OCI-LY1 (cell line): ENCODE results near the gene CHAF1A.

ENCODE experiments used
- H2AFZ ChIP-seq: fragments of 200-600 bp; sonication (generic), shearing (Covaris generic); 2 replicates; pipeline ENCODE4 v1.6.0; 2014; ENCODE audit warnings: antibody characterized with exemption, mild to moderate bottlenecking, low read length
- H3F3A ChIP-seq: fragments of 200-600 bp; sonication (generic), shearing (Covaris generic); 2 replicates; pipeline ENCODE4 v1.6.0; 2014; ENCODE audit warnings: mild to moderate bottlenecking, antibody characterized with exemption, low read length, moderate library complexity; ENCODE audit not compliant: insufficient read depth
- H3K27ac ChIP-seq: fragments of 200-600 bp; sonication (generic); 2 replicates; pipeline ENCODE4 v1.5.1; 2014; ENCODE audit warnings: low read length, mixed run types, mild to moderate bottlenecking, low read depth; ENCODE audit not compliant: poor library complexity, severe bottlenecking
- H3K27me3 ChIP-seq: fragments of 200-600 bp; sonication (generic); 2 replicates; pipeline ENCODE4 v1.6.0; 2014; ENCODE audit warnings: antibody characterized with exemption, mild to moderate bottlenecking, low read length, moderate library complexity; ENCODE audit not compliant: insufficient read depth
- H3K36me3 ChIP-seq: fragments of 200-600 bp; sonication (generic); 2 replicates; pipeline ENCODE4 v1.6.1; 2014; ENCODE audit warnings: mild to moderate bottlenecking, antibody characterized with exemption, low read length, moderate library complexity, mixed read lengths; ENCODE audit not compliant: insufficient read depth
- H3K4me1 ChIP-seq: fragments of 200-600 bp; sonication (generic); 2 replicates; pipeline ENCODE4 v1.5.1; 2014; ENCODE audit warnings: mild to moderate bottlenecking, low read length, moderate library complexity; ENCODE audit not compliant: insufficient read depth, severe bottlenecking
- H3K4me2 ChIP-seq: fragments of 200-600 bp; sonication (generic), shearing (Covaris generic); 2 replicates; pipeline ENCODE4 v1.6.1; 2014; ENCODE audit warnings: low read length
- H3K4me3 ChIP-seq: fragments of 200-600 bp; sonication (generic); 2 replicates; pipeline ENCODE4 v1.5.1; 2014; ENCODE audit warnings: low read length, low read depth, mild to moderate bottlenecking, mixed read lengths; ENCODE audit not compliant: poor library complexity, severe bottlenecking
- H3K79me2 ChIP-seq: fragments of 200-600 bp; shearing (Covaris generic); 2 replicates; pipeline ENCODE4 v1.6.1; 2016; ENCODE audit warnings: mixed run types, low read length, mixed read lengths; ENCODE audit not compliant: insufficient read depth
- H3K9ac ChIP-seq: fragments of 200-600 bp; sonication (generic), shearing (Covaris generic); 2 replicates; pipeline ENCODE4 v1.6.1; 2014; ENCODE audit warnings: mild to moderate bottlenecking, low read length, mixed read lengths
- H3K9me2 ChIP-seq: fragments of 200-600 bp; sonication (generic), shearing (Covaris generic); 2 replicates; pipeline ENCODE4 v1.6.1; 2014; ENCODE audit warnings: low read depth, mild to moderate bottlenecking, low read length, mixed read lengths
- H3K9me3 ChIP-seq: fragments of 200-600 bp; shearing (Covaris generic); 2 replicates; pipeline ENCODE4 v1.6.1; 2014; ENCODE audit warnings: low read length, mixed read lengths
- H4K20me1 ChIP-seq: fragments of 200-600 bp; sonication (generic), shearing (Covaris generic); 2 replicates; pipeline ENCODE4 v1.6.0; 2016; ENCODE audit warnings: mild to moderate bottlenecking, low read length; ENCODE audit not compliant: insufficient read depth
- EZH2 ChIP-seq: fragments of 200-600 bp; sonication (generic), shearing (Covaris generic); IDR thresholded peaks from 2 replicates; pipeline ENCODE4 v1.8.0; 2017; ENCODE audit warnings: borderline replicate concordance, mixed run types, mild to moderate bottlenecking, antibody characterized with exemption, low read length, moderate library complexity, mixed read lengths
- TF ChIP-seq, protein P1 (sequence below): fragments of 200-600 bp; sonication (generic), shearing (Covaris generic); IDR thresholded peaks from 2 replicates; pipeline ENCODE4 v1.5.1; 2017; ENCODE audit warnings: mild to moderate bottlenecking, antibody characterized with exemption, low read length, moderate library complexity, mixed read lengths

The CHAF1A gene

DNA sequence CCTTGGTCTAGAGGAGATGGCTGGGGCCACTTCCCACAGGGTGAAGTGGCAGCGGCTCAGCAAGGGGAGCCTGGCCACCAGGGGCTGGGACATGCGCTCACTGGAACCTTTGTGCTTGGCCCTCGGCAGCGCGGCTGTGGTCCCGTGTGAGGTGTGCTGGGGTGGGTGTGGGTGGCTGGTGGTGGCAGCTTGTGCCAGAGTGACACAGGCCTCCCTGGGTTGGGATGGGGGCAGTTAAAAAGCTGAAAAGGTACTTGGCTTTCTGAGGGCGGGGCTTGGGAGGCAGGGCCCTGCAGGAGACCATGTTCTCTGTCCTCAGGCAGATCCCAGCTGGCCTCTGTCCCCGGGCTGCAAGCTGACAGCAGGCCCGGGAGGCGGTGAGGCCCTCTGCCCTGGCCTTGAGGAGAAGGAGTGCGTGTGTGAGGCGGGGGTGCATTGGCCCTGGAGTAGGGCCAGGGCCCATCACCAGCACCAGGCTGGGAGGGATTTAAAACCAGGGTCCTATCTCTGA, 41.7 kb upstream of the CHAF1A start:
- H4K20me1 ChIP-seq = no peaks in the 10 kb centered on the region
- no peak overlapping the region for H3K27ac ChIP-seq
- H3K36me3 ChIP-seq = peaks cover 56% of the 10 kb centered on the region
- H3K27me3 ChIP-seq = no peaks in the 10 kb centered on the region
- no peaks in the 10 kb centered on the region for H3K9me2 ChIP-seq
- no peaks in the 10 kb centered on the region for H3K9me3 ChIP-seq
- no peak overlapping the region for H3K4me2 ChIP-seq
- H3K4me1 ChIP-seq = no peaks in the 10 kb centered on the region
- H3K79me2 ChIP-seq = no peaks in the 10 kb centered on the region
- no peak overlapping the region for H3K4me3 ChIP-seq
- H3K9ac ChIP-seq = no peak overlapping the region
- H2AFZ ChIP-seq = no peak overlapping the region
- TF ChIP-seq, protein P1, sequence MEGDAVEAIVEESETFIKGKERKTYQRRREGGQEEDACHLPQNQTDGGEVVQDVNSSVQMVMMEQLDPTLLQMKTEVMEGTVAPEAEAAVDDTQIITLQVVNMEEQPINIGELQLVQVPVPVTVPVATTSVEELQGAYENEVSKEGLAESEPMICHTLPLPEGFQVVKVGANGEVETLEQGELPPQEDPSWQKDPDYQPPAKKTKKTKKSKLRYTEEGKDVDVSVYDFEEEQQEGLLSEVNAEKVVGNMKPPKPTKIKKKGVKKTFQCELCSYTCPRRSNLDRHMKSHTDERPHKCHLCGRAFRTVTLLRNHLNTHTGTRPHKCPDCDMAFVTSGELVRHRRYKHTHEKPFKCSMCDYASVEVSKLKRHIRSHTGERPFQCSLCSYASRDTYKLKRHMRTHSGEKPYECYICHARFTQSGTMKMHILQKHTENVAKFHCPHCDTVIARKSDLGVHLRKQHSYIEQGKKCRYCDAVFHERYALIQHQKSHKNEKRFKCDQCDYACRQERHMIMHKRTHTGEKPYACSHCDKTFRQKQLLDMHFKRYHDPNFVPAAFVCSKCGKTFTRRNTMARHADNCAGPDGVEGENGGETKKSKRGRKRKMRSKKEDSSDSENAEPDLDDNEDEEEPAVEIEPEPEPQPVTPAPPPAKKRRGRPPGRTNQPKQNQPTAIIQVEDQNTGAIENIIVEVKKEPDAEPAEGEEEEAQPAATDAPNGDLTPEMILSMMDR = no peak
- no peak for TF ChIP-seq EZH2
- H3F3A ChIP-seq = no peaks in the 10 kb centered on the region

DNA sequence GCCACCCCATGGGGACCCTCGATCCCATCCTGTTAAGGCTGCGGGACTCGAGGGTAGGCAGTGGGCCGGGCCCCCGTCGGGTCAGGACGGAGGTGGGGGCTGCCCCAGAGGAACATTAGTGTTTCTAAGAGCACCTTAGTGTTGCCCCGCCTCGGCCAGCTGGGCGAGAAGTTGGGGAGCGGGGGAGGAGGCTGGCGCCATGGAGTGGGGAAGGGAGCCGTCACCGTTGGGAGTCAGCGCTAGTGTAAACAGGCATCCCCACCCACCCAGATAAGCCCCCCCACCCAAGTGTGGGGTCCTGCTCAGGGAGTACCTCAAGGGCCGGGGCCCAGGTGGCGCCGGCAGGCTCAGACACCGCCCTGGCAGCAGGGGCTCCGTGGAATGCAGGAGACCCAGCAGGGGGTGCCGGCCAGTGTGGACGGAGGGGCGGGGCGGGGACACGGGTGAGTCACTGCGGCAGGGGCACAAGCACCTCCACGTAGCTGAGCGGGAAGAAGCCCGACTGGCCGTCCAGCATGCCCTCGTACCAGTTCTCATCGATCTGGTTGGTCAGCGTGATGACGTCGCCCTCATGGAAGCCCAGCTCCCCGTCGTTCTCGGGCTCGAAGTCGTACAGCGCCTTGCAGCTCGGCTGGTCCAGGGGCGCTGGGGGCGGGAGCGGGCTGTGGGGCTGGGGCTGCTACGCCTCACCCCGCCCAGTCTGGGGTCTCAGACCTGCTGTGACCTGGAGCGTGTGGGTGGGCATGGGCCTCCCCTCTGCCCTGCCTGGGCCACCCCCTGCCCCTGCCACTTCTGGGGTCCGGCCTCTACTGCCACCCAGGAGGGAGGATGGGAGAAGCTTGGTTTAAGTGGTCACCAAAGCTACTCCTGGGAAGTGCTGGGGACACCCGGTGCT, 41.0 kb upstream of the CHAF1A start:
- no peak overlapping the region for H3K4me2 ChIP-seq
- H3K4me1 ChIP-seq = no peaks in the 10 kb centered on the region
- H3K79me2 ChIP-seq = no peaks in the 10 kb centered on the region
- H3K9ac ChIP-seq = no peak overlapping the region
- H3K9me3 ChIP-seq = no peaks in the 10 kb centered on the region
- H2AFZ ChIP-seq = no peak overlapping the region
- no peaks in the 10 kb centered on the region for H4K20me1 ChIP-seq
- peaks cover 60% of the 10 kb centered on the region for H3K36me3 ChIP-seq
- H3K4me3 ChIP-seq = no peak overlapping the region
- TF ChIP-seq, protein P1 = no peak
- TF ChIP-seq EZH2 = no peak
- no peaks in the 10 kb centered on the region for H3K27me3 ChIP-seq
- no peak overlapping the region for H3K27ac ChIP-seq
- H3F3A ChIP-seq = no peaks in the 10 kb centered on the region
- no peaks in the 10 kb centered on the region for H3K9me2 ChIP-seq

DNA sequence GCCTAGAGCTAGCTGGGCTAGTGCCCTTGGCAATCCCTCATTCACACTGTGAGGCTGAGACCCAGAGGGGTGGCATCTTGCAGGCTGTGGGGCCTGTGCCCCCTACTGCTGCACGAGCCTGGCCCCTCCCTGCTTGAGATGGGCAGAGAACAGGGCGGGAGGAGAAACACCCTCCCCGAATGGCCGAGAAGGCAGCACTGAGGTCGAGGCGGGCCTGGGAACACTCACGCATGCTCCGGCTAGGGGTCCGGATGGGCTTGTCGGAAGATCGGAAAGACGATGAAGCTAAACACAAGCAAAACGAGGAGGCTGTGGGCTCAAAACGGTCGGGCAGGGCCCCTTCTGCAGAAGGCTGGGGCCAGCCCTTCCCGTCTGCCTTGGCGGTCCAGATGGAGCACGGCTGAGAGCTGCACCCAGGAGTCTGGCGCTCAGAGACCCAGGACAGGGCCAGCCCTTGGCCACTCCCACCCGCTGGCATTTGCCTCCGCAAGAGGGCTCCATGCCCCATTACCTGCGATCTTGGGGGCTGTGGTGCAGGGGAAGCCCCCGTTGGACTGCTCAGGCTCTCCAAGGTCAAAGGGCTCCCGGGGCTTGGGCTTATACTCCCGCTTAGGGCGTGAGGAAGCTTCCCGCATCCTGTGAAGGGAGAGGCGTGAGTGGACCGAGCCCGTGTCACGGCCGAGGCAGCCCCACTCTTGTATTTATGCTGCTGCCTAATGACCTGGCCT, 40.2 kb upstream of the CHAF1A start:
- Histone ChIP-seq H3K4me3 (no peak overlapping the region), H3K27ac (no peak overlapping the region), H3K4me1 (no peaks in the 10 kb centered on the region), H3K27me3 (no peaks in the 10 kb centered on the region), H3K4me2 (no peak overlapping the region), H2AFZ (no peak overlapping the region), H3F3A (no peaks in the 10 kb centered on the region), H3K79me2 (no peaks in the 10 kb centered on the region), H3K9me2 (no peaks in the 10 kb centered on the region), H4K20me1 (no peaks in the 10 kb centered on the region), H3K9me3 (no peaks in the 10 kb centered on the region), H3K9ac (no peak overlapping the region), H3K36me3 (peaks cover 60% of the 10 kb centered on the region)
- TF ChIP-seq EZH2 = no peak
- TF ChIP-seq, protein P1 = no peak
